CD1c-positive myeloid dendritic cell (primary cell): ENCODE measurements around the gene COL18A1.

ENCODE experiments used
- DNase-seq: peaks from one replicate; pipeline ENCODE4 v3.0.0-alpha.2; 2016; ENCODE audit errors: extremely low spot score

The COL18A1 gene

DNA sequence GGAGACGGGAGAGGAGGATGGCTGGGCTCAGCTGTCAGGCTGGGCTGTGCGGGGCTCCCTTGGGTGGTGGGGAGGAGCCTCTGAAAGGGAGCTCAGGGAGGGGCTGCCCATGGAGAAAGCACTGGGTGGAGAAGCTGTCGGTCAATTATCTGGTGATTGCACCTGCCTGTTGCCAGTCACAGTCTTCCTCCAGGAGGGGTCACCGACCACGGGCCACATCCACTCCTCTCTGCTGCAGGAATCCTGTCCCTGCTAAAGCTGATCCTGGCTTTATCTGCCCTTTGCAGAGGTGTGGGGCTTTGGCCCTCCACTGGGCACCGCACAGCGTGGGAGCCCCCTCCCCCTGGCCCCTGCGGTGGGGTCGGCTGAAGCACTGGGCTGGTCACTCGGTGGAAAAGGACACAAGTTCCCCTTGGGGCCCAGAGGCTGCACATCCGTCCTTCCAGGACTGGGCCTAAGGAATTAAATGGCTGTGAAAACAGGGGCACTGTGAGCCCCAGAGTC is 21.8 kb upstream of the COL18A1 start:
- DNase-seq: no peak

GRCh38 chr21:45383615-45384201 is 21.3 kb upstream of the COL18A1 start:
- no peak for DNase-seq

DNA sequence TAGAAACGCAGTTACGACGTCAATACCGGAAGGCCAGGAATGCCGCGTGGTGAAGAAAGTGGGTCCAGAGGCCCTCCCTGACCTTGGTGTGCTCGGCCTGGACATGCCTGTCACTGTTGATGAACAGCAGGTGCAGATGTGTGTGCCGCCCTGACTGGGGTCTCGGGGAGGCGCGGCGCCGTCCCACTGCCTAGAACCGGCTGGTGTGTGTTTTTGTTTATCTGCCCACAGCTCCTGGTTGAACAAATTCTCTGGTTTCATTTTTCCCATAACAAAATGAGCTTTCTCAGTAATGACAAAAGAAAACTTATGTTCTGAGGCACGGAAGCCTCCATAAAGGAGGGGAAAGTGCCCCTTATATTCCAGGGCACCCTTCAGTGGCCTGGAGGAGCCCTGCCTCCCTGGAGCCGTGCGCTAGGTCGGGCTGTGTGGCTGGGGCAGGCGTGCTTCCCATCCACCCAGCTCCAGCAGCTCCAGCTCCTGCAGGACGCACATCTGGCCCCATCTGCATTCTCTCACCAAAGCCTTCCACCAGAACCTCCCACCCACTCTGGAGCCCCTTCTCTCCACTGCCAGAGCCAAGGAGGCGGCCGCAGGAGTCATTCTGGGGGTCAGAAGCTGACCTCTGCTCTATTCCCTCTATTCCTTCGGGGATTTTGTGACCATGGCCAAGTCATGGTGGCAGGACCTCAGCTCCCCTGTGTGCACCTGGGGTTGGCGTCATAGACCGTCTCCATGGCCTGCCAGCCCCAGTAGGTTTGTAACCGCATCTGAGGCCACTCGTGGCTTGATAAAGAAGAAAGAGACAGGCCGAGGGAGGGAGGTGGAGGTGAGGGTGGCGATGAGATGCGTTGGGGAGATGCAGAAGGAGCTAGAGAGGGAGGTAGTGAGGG is 20.1 kb upstream of the COL18A1 start:
- DNase-seq: no peak

DNA sequence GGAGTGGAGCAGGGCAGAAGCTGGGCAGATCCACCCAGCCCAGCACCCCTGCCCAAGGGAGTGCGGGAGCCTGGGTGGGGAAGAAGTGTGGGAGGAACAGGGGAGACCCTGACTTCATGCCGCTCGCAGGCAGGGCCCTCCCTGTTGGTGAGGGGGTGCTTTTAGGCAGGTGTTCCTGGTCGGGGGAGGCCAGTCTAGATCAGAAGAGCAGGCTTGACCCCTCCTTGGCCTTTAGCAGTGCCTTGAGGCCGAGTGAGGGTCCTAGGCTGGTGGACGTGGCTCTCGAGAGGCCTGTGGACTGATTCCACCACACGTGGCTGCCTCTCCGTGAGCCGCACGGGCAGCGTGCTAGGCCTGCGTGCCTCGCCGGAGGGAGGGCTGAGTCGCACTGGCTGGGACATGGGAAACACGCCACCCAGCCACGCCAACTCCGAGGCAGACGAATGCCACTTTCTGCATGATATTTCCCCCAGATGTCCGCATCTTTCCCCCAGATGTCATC is 19.4 kb upstream of the COL18A1 start:
- DNase-seq: no peak

DNA sequence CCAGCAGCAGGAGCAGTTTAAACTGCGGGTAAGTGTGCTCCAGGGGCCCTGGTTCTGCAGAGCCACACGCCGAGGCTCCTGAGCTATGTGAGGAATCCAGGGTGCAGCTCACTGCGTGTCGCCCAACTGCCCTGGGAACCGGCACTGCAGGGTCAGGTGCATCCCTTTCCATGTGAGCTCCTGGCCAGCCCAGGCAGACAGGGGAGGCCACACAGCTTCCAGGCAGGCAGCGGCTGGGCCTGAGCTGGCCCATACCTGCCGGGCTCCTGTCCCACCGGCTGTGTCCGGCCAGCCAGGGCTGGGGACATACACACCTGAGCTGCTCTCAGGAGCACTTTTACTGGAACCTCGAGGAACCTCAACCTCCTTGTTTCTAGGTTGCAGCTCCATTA is 18.6 kb upstream of the COL18A1 start:
- DNase-seq: no peak

GRCh38 chr21:45386728-45387371 is 18.1 kb upstream of the COL18A1 start:
- no peak for DNase-seq

DNA sequence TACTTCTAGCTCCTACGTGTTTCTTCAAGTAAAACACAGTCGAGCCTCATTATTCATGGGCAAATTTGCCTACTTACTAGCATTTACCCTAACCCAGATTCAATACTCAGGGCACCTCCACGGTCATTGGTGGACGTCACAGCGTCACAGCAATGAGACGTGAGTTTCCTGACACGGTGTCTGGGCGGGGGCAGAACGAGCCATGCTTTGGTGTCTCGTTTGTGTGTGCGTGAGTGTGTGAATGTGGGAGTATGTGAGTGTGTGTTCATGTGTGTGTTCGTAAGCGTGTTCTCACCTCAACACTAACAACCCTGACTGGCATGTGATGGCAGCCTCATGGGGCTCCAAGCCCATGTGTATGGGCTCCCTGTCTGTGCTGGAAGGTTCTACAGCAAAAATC is 17.5 kb upstream of the COL18A1 start:
- DNase-seq: no peak

DNA sequence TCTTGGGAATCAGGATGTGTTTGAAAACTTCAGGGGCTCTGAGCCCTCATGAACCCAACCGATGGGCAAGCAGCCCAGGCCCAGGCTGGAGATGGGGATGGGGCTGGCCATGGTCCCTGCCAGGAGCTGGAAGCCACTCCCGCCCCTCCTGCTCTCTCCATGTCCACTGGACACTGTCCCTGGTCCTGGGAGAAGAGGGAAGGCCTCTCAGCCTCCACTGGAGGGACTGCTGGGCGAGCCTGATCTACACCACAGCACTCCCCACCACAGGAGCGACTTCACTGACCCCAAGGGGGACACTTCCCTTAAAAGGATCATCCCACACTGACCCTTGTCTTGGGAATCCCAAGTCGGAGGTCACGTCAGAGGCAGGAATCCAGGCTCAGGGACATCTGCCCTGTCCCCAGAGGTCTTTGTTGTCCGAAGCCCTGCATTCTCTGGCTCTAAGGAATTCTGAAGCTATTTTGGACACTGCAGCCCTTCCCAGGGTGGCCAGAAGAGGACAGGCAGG is 16.9 kb upstream of the COL18A1 start:
- no peak for DNase-seq

GRCh38 chr21:45388611-45389296 is 16.2 kb upstream of the COL18A1 start:
- no peak for DNase-seq

DNA sequence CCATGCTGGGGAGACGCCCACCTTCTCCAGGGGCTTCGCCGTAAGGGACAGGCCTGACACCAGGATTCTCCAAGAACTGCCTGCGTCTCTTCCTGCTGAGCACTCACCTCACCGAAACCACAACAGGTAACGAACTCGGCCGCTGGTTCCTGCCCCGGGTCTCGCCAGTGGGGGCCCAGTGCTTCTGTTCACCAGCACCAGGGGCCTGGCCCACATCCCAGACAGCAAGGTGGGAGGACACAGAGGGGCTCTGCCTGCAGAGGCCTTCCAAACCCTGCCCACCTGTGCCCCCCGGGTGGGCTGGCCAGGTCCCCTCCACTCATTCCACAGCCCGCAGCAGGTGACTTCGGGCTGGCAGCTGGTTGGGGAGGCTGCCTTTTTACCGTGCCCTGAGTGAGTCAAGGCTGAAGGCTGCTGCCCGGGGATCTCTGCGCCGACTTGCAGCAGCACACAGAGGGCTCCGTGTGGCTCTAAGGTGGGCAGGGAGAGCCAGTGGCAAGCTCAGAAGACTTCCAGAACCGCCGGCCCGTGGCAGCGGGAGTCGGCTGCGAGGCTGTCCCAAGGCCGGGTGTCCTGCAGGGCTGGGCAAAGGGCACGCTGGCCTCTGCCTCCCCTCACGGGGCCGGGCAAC is 14.7 kb upstream of the COL18A1 start:
- no peak for DNase-seq

DNA sequence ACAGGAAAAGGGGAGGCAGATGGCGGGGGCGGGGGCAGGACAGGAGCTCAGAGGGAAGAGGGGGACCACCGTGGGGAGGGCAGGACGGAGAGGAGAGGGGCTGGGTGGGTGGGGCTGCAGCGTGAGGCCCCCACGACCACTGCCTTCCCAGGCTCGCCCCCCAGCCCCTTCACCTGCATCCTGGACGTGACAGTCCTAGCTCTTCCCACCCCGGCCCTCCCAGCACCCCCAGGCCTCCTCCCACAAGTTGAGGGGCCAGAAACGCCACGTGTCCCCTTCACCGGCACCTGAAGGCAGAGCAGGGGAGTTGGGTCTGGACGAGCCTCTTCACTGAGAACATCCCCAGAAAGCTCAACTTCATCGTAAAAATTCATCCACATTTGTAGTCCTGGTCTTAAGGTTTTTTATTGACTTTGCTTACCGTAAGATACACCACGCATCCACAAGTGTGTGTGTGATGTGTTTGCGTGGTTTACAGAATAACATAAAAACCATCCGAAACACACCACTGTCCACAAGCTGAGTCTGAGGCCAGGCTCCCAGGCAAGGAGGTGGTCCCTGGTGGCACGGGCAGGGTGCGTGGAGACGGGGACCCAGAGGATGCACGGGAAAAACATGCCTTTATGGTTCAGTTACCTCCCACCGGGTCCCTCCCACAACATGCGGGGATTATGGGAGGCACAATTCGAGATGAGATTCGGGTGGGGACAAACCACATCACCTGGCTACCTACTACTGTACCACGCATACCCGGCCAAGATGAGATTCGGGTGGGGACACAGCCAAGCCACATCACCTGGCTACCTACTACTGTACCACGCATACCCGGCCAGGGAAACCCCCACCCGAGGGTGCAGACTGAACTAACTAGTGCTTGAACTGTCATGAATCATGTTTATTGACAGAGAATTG is 13.9 kb upstream of the COL18A1 start:
- no peak for DNase-seq

DNA sequence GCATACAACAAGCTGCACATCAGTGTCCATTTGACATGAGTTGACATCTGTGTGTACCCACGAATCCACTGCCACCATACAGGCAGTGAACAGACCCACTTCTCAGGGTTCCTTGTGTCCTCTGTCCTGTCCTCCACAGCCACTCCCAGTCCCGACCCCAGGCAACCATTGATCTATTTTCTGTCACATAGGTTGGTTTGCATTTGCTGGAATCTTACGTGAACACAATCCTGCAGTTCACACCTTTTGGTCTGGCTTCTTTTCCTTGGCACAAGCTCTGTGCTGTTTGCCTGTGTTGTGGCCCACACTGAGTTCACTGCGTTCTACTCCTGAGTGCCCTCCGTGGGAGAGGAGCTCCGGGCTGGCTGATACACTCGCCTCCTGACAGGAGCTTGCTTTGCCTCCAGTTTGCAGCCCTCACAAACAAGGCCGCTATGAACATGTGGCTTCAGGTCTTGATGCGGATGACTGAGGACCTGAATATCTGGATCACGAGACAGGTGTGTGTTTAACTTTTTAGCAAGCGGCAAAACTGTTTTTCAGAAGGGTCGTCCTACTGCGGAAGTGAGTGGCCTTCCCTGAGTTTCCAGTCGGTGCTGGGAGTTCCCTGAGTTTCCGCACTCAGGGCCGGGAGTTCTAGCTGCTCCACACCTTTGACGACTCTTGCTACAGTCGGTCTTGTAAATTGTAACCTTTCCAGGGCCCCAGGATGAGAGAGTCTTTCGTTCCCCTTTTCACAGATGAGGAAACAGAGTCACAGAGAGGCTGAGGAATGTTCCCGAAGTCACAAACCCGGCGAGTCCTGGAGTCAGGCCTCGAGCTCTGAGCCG is 13.0 kb upstream of the COL18A1 start:
- no peak for DNase-seq

GRCh38 chr21:45392573-45392971 is 12.4 kb upstream of the COL18A1 start:
- no peak for DNase-seq

DNA sequence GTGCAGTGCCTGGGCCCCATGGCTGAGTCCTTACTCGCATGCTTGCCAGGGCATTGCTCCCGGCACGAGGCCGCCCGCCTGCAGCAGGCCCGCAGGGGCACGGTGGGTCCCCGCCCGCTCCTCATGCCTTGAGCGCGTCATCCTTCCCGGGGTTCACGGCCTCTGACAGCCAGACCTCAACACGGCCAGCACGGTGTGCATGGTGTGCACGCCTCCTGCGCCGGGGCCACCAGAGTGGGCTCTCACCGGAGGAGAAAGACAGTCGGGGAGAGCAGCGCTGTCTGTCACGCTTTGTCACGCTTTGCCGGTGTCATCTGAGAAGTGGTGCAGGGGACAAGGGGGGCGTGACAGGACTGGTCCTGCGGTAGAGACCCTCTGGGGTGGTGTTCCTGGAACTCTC is 11.9 kb upstream of the COL18A1 start:
- DNase-seq: no peak

GRCh38 chr21:45393833-45394638 is 10.9 kb upstream of the COL18A1 start:
- no peak for DNase-seq

DNA sequence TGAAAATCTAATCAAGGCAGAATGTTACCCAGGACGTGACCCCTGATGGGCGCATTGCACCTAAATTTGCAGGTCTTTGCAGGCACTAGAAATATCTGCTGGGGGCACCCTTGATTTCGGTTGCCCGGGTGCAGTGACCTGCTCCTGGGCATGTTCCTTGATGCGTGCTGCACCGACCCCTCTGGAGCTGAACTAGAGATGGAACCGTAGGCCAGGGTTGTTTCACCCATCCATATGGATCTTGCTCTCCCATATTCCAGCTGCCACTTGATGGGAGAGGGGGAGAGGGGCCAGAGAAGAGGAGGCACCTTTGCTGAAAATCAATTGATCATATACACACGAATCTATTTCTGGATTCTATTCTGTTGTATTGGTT is 8.4 kb upstream of the COL18A1 start:
- no peak for DNase-seq

- DNase-seq: no peak
Measured at GRCh38 chr21:45397381-45397780, 7.6 kb upstream of the COL18A1 start.

GRCh38 chr21:45401054-45401518 is 3.9 kb upstream of the COL18A1 start:
- no peak for DNase-seq
